Neural cell (in vitro differentiated cells): ENCODE data around the gene MACROD1. TPM values are rescaled to one million over a fixed set of nuclear protein-coding genes. Genes with fewer than 3 reads are reported as not detected.

Experiments used
- H2AFZ ChIP-seq: fragments of 200-600, 300-800 bp; sonication (generic), shearing (Covaris generic); 2 replicates; pipeline ENCODE4 v1.6.0; 2014; ENCODE audit warnings: low read depth, mild to moderate bottlenecking, antibody characterized with exemption, low read length, moderate library complexity
- H3F3A ChIP-seq: fragments of 200-600 bp; shearing (Covaris generic); 2 replicates; pipeline ENCODE4 v1.6.1; 2016; ENCODE audit warnings: mild to moderate bottlenecking, moderate library complexity, mixed read lengths, antibody characterized with exemption, low read length; ENCODE audit not compliant: insufficient read depth, poor library complexity, severe bottlenecking
- H3K27ac ChIP-seq: fragments of 200-600, 300-800 bp; sonication (generic), shearing (Covaris generic); 2 replicates; pipeline ENCODE4 v1.5.1; 2014; ENCODE audit warnings: mild to moderate bottlenecking, low read length, moderate library complexity
- H3K27me3 ChIP-seq: fragments of 300-800, 200-600 bp; sonication (generic), shearing (Covaris generic); 2 replicates; pipeline ENCODE4 v1.6.0; 2014; ENCODE audit warnings: mild to moderate bottlenecking, low read depth, low read length, moderate library complexity; ENCODE audit not compliant: insufficient read depth
- H3K36me3 ChIP-seq: fragments of 300-800, 200-600 bp; sonication (generic), shearing (Covaris generic); 2 replicates; pipeline ENCODE4 v1.5.1; 2014; ENCODE audit warnings: mild to moderate bottlenecking, antibody characterized with exemption, low read length, moderate library complexity; ENCODE audit not compliant: insufficient read depth
- H3K4me2 ChIP-seq: fragments of 300-800, 200-600 bp; sonication (generic), shearing (Covaris generic); 2 replicates; pipeline ENCODE4 v1.6.0; 2014; ENCODE audit warnings: mild to moderate bottlenecking, low read length
- H3K4me3 ChIP-seq: fragments of 300-800, 200-600 bp; sonication (generic), shearing (Covaris generic); 2 replicates; pipeline ENCODE4 v1.5.1; 2014; ENCODE audit warnings: mild to moderate bottlenecking, low read length, moderate library complexity
- H3K79me2 ChIP-seq: fragments of 200-600 bp; shearing (Covaris generic); replicated peaks from 2 replicates; pipeline ENCODE4 v1.6.0; 2014; ENCODE audit warnings: mild to moderate bottlenecking, low read length, moderate library complexity; ENCODE audit not compliant: insufficient read depth
- H3K9ac ChIP-seq: fragments of 300-800, 200-600 bp; sonication (generic), shearing (Covaris generic); 2 replicates; pipeline ENCODE4 v1.6.1; 2016; ENCODE audit warnings: mild to moderate bottlenecking, low read length, mixed read lengths
- H3K9me2 ChIP-seq: fragments of 200-600 bp; shearing (Covaris generic); 2 replicates; pipeline ENCODE4 v1.6.1; 2016; ENCODE audit warnings: mild to moderate bottlenecking, low read length, mixed read lengths; ENCODE audit not compliant: insufficient read depth
- H3K9me3 ChIP-seq: fragments of 200-600, 300-800 bp; sonication (generic), shearing (Covaris generic); 2 replicates; pipeline ENCODE4 v1.6.1; 2016; ENCODE audit warnings: mild to moderate bottlenecking, mixed run types, low read length, moderate library complexity, mixed read lengths
- H4K20me1 ChIP-seq: fragments of 200-600 bp; shearing (Covaris generic); 2 replicates; pipeline ENCODE4 v1.6.1; 2016; ENCODE audit warnings: mild to moderate bottlenecking, mixed run types; ENCODE audit not compliant: insufficient read depth
- EP300 ChIP-seq: fragments of 450-650 bp; conservative IDR thresholded peaks from 2 replicates; pipeline ENCODE4 v1.6.1; 2014; ENCODE audit warnings: antibody characterized with exemption, mild to moderate bottlenecking, moderate library complexity; ENCODE audit not compliant: poor library complexity, severe bottlenecking
- EZH2 ChIP-seq: fragments of 200-600, 300-800 bp; shearing (Covaris generic), sonication (generic); IDR thresholded peaks from 2 replicates; pipeline ENCODE4 v1.6.1; 2014; ENCODE audit warnings: antibody characterized with exemption, low read length, borderline replicate concordance, mild to moderate bottlenecking; ENCODE audit not compliant: insufficient read depth, poor library complexity, severe bottlenecking
- MXI1 ChIP-seq: fragments of 450-650 bp; conservative IDR thresholded peaks from 2 replicates; pipeline ENCODE4 v1.6.1; 2014; ENCODE audit warnings: antibody characterized with exemption, mild to moderate bottlenecking; ENCODE audit not compliant: poor library complexity, severe bottlenecking
- POLR2AphosphoS5 ChIP-seq: IDR thresholded peaks from 2 replicates; pipeline ENCODE4 v1.6.1; 2012
- RAD21 ChIP-seq: fragments of 450-650 bp; conservative IDR thresholded peaks from 2 replicates; pipeline ENCODE4 v1.6.1; 2014; ENCODE audit warnings: antibody characterized with exemption, mild to moderate bottlenecking, moderate library complexity
- SMC3 ChIP-seq: fragments of 450-650 bp; conservative IDR thresholded peaks from 2 replicates; pipeline ENCODE4 v1.6.1; 2014; ENCODE audit warnings: antibody characterized with exemption, mild to moderate bottlenecking, moderate library complexity; ENCODE audit not compliant: poor library complexity
- TAF1 ChIP-seq: IDR thresholded peaks from 2 replicates; pipeline ENCODE4 v1.6.1; 2012; ENCODE audit warnings: low read depth
- polyA plus RNA-seq: library from polyadenylated mRNA; depleted of rRNA; stranded (reverse); fragments of >200 nt; gene quantifications from 2 replicates; pipeline ENCODE4 v1.2.3, GENCODE V29; 2014
- TF ChIP-seq, protein P1 (sequence below): IDR thresholded peaks from 2 replicates; pipeline ENCODE4 v1.6.1; 2012; ENCODE audit warnings: borderline replicate concordance
- TF ChIP-seq, protein P2 (sequence below): fragments of 450-650 bp; IDR thresholded peaks from 2 replicates; pipeline ENCODE4 v1.5.1; 2014; ENCODE audit warnings: antibody characterized with exemption, mild to moderate bottlenecking, moderate library complexity; ENCODE audit not compliant: poor library complexity, severe bottlenecking

The MACROD1 gene
- polyA plus RNA-seq, 1 donor from 2014 or later, result 30.8 TPM

DNA sequence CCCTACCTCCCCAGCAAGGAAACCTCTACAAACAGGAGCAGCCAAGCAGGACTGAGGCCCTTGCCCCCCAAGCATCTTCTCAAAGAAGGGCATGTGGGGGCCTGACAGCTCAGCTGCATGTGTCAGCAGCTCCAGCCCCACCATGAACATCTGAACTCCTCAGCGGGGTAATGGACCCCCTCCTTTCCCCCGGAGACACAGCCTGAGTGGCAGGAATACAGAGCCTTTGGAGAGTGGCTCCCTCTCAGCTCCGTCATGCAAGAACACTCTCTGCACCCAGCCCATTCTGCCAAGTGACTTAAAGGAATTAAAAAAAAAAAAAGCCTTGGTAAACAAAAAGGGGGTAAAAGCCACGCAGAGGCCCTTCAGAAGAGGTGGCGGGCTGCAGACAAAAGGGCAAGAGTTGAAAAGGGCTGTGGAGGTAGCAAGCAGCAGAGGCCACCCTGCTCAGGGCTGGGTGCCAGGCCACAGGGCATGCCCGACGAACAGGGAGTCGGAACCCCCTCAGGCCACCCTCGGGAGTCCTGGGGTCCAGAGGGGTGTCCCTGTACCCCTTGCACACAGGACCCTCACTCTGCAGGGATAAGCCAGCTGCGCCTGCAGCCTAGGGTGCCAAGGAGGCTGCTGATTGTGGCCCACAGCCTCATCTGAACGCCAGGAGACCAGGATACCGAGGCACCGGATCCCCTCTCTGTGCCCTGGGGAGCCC is 62.5 kb downstream of the MACROD1 start:
- no peaks in the 10 kb centered on the region for H3K9me2 ChIP-seq
- H3K27ac ChIP-seq, result no peak overlapping the region
- H3F3A ChIP-seq, result no peaks in the 10 kb centered on the region
- no peaks in the 10 kb centered on the region for H4K20me1 ChIP-seq
- H3K79me2 ChIP-seq, result no peaks in the 10 kb centered on the region
- no peak overlapping the region for H3K4me3 ChIP-seq
- no peak overlapping the region for H3K4me2 ChIP-seq
- no peak overlapping the region for H2AFZ ChIP-seq
- no peaks in the 10 kb centered on the region for H3K36me3 ChIP-seq
- no peak overlapping the region for H3K9ac ChIP-seq
- TF ChIP-seq, protein P1, sequence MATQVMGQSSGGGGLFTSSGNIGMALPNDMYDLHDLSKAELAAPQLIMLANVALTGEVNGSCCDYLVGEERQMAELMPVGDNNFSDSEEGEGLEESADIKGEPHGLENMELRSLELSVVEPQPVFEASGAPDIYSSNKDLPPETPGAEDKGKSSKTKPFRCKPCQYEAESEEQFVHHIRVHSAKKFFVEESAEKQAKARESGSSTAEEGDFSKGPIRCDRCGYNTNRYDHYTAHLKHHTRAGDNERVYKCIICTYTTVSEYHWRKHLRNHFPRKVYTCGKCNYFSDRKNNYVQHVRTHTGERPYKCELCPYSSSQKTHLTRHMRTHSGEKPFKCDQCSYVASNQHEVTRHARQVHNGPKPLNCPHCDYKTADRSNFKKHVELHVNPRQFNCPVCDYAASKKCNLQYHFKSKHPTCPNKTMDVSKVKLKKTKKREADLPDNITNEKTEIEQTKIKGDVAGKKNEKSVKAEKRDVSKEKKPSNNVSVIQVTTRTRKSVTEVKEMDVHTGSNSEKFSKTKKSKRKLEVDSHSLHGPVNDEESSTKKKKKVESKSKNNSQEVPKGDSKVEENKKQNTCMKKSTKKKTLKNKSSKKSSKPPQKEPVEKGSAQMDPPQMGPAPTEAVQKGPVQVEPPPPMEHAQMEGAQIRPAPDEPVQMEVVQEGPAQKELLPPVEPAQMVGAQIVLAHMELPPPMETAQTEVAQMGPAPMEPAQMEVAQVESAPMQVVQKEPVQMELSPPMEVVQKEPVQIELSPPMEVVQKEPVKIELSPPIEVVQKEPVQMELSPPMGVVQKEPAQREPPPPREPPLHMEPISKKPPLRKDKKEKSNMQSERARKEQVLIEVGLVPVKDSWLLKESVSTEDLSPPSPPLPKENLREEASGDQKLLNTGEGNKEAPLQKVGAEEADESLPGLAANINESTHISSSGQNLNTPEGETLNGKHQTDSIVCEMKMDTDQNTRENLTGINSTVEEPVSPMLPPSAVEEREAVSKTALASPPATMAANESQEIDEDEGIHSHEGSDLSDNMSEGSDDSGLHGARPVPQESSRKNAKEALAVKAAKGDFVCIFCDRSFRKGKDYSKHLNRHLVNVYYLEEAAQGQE, result no peak
- TF ChIP-seq SMC3 (no peak), POLR2AphosphoS5 (no peak), EP300 (no peak), RAD21 (no peak), EZH2 (no peak), MXI1 (no peak), TAF1 (no peak)
- TF ChIP-seq, protein P2, sequence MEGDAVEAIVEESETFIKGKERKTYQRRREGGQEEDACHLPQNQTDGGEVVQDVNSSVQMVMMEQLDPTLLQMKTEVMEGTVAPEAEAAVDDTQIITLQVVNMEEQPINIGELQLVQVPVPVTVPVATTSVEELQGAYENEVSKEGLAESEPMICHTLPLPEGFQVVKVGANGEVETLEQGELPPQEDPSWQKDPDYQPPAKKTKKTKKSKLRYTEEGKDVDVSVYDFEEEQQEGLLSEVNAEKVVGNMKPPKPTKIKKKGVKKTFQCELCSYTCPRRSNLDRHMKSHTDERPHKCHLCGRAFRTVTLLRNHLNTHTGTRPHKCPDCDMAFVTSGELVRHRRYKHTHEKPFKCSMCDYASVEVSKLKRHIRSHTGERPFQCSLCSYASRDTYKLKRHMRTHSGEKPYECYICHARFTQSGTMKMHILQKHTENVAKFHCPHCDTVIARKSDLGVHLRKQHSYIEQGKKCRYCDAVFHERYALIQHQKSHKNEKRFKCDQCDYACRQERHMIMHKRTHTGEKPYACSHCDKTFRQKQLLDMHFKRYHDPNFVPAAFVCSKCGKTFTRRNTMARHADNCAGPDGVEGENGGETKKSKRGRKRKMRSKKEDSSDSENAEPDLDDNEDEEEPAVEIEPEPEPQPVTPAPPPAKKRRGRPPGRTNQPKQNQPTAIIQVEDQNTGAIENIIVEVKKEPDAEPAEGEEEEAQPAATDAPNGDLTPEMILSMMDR, result no peak
- H3K27me3 ChIP-seq, result no peaks in the 10 kb centered on the region
- no peaks in the 10 kb centered on the region for H3K9me3 ChIP-seq

DNA sequence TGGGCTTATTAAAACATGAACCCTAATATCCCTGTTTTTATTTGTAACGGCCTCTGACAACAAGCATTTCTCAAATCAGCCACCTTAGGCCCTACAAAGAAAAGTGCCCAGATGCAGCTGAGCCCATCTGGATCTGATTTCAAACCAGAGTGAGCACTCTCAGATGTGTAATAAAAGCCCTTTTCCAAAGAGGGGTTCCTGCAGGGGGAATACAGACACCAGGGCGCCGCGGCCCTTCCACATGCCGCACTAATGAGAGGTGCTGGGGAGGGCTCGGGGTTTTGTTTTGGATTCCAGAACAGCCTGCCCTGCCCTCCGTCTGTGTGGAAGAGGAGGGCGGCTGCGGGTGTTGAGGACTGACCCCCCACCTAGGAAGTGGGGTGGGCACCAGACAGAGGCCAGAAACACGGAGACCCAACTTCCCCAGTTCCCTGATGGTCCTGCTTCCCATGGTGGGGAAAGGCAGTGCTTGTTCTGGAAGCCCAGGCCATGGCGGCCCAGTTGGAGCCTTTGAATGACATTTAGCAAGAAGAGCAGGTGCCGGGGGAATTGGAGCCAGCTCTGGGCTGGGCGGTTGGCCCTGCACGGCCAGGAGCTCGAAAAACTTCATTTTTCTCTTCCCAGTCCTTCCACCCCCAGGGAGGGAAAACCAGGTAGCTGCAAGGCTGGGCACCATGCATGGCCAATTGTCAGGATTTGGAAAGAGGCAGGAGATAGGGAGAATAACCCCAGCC is 63.7 kb downstream of the MACROD1 start:
- Histone ChIP-seq H4K20me1 (no peaks in the 10 kb centered on the region), H3K9me2 (no peaks in the 10 kb centered on the region), H3K36me3 (no peaks in the 10 kb centered on the region), H3K79me2 (no peaks in the 10 kb centered on the region), H3K27me3 (no peaks in the 10 kb centered on the region), H2AFZ (no peak overlapping the region), H3K4me3 (no peak overlapping the region), H3K9me3 (no peaks in the 10 kb centered on the region), H3K9ac (no peak overlapping the region), H3K4me2 (no peak overlapping the region), H3F3A (no peaks in the 10 kb centered on the region), H3K27ac (no peak overlapping the region)
- TF ChIP-seq, protein P2, result no peak
- TF ChIP-seq POLR2AphosphoS5, result no peak
- no peak for TF ChIP-seq EZH2
- no peak for TF ChIP-seq TAF1
- no peak for TF ChIP-seq EP300
- no peak for TF ChIP-seq SMC3
- TF ChIP-seq MXI1, result no peak
- TF ChIP-seq, protein P1, result no peak
- no peak for TF ChIP-seq RAD21
